Testis (tissue), 2 donors: ENCODE data around the gene SHISA6.

Experiments
- POLR2A ChIP-seq: fragments of 450-650 bp; IDR thresholded peaks from one replicate; pipeline ENCODE4 v1.6.1; 2017; ENCODE audit warnings: antibody characterized with exemption, mild to moderate bottlenecking, moderate library complexity
- TF ChIP-seq, protein P1 (sequence below), 3 experiments: fragments of 450-650 bp in 2 of 3; fragments of 200-600 bp in 1 of 3; sonication (generic) in 1 of 3; IDR thresholded peaks; one replicate each; pipeline ENCODE4 v1.5.1; 2016 to 2019; ENCODE audit warnings: antibody characterized with exemption in 3 of 3, mild to moderate bottlenecking in 2 of 3, moderate library complexity in 1 of 3

DNA sequence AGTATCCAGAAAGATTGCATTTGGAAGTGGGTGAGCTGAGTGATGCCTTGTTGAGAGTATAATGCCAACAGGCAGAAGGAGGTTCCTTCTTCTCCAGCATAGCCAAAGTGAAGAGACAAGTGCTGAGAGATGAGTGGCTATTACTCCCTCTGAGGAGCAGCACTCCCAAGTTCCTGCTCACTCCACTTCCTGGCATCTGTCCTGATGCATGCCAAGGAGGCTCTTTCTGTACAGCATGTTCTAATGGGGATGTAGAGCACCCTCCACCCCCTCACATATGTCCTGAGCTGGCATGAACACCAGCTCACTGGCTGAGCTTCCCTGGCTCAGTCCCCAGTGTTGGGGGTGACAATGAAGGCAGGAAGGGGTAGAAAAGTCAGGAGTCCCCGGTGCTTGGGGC, 313.0 kb downstream of the SHISA6 start:
- no peak for TF ChIP-seq POLR2A
- TF ChIP-seq, protein P1, sequence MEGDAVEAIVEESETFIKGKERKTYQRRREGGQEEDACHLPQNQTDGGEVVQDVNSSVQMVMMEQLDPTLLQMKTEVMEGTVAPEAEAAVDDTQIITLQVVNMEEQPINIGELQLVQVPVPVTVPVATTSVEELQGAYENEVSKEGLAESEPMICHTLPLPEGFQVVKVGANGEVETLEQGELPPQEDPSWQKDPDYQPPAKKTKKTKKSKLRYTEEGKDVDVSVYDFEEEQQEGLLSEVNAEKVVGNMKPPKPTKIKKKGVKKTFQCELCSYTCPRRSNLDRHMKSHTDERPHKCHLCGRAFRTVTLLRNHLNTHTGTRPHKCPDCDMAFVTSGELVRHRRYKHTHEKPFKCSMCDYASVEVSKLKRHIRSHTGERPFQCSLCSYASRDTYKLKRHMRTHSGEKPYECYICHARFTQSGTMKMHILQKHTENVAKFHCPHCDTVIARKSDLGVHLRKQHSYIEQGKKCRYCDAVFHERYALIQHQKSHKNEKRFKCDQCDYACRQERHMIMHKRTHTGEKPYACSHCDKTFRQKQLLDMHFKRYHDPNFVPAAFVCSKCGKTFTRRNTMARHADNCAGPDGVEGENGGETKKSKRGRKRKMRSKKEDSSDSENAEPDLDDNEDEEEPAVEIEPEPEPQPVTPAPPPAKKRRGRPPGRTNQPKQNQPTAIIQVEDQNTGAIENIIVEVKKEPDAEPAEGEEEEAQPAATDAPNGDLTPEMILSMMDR (IDR thresholded peaks at IDR 0.05): no peak
